Caco-2 (cell line): Measurements from ENCODE around the gene IP6K3. TPM values are rescaled to one million over a fixed set of nuclear protein-coding genes. Genes with fewer than 3 reads are reported as not detected.
A peak's percentile ranks its signal among the peaks of the same experiment; 100 is the strongest.

Experiments used
- BruUV-seq: library from RNA; stranded (reverse); fragments of 400-500 nt; replicated peaks from 2 replicates; lab custom pipeline; 2021; lab: Mats Ljungman, UMichigan
- CTCF ChIA-PET: fragments of 300-600 bp; sonication (Branson Sonifier 250); formaldehyde crosslinking; loops from one replicate; lab custom pipeline; 2022; ENCODE audit warnings: antibody characterized with exemption; lab: Charles Lee
- POLR2A ChIA-PET: fragments of 300-600 bp; sonication (Branson Sonifier 250); formaldehyde crosslinking; loops from one replicate; lab custom pipeline; 2022; ENCODE audit warnings: antibody characterized with exemption; lab: Charles Lee
- DNase-seq, 2 experiments: peaks; one replicate each; pipeline versions ENCODE4 v3.0.0 to v3.0.0-alpha.2; 2020 to 2022
- H3K27me3 ChIP-seq: replicated peaks from 2 replicates; pipeline ENCODE4 v1.6.0; 2011; ENCODE audit warnings: low read length; ENCODE audit not compliant: control insufficient read depth, insufficient read depth
- H3K36me3 ChIP-seq: 2 replicates; pipeline ENCODE4 v1.5.1; 2011; ENCODE audit warnings: low read length; ENCODE audit not compliant: control insufficient read depth, insufficient read depth
- H3K4me1 ChIP-seq: fragments of 250-450 bp; sonication (Bioruptor Pico); 2 replicates; pipeline ENCODE4 v1.5.1; 2020; ENCODE audit warnings: mild to moderate bottlenecking
- H3K4me3 ChIP-seq: 2 replicates; pipeline ENCODE4 v1.5.1; 2011; ENCODE audit warnings: low read depth, mild to moderate bottlenecking, control low read depth, low read length
- H3K9me3 ChIP-seq: fragments of 250-450 bp; sonication (Bioruptor Pico); 2 replicates; pipeline ENCODE4 v1.5.1; 2020; ENCODE audit warnings: mild to moderate bottlenecking, moderate library complexity
- H3K27ac Mint-ChIP-seq: one replicate; pipeline ENCODE4 v1.8.0; 2022; ENCODE audit warnings: mixed read lengths; ENCODE audit not compliant: unreplicated experiment
- H3K27me3 Mint-ChIP-seq: one replicate; pipeline ENCODE4 v1.8.0; 2022; ENCODE audit warnings: mixed read lengths; ENCODE audit not compliant: insufficient read depth, unreplicated experiment
- H3K36me3 Mint-ChIP-seq: one replicate; pipeline ENCODE4 v1.8.0; 2022; ENCODE audit warnings: mild to moderate bottlenecking, mixed read lengths; ENCODE audit not compliant: insufficient read depth, unreplicated experiment
- H3K4me1 Mint-ChIP-seq: one replicate; pipeline ENCODE4 v1.8.0; 2022; ENCODE audit warnings: low read depth, mixed read lengths; ENCODE audit not compliant: unreplicated experiment
- H3K4me3 Mint-ChIP-seq: one replicate; pipeline ENCODE4 v1.8.0; 2022; ENCODE audit warnings: mild to moderate bottlenecking, moderate library complexity, mixed read lengths; ENCODE audit not compliant: unreplicated experiment
- H3K9me3 Mint-ChIP-seq: one replicate; pipeline ENCODE4 v1.8.0; 2022; ENCODE audit warnings: mixed read lengths; ENCODE audit not compliant: unreplicated experiment
- intact Hi-C: fragments of 100-400 bp; cut with micrococcal nuclease; formaldehyde crosslinking; loops from one replicate; pipeline ENCODE4 v1.10.0; 2022; ENCODE audit not compliant: unreplicated experiment
- total RNA-seq: library from RNA; stranded (reverse); gene quantifications from 2 replicates; pipeline ENCODE4 v1.2.3, GENCODE V29; 2022
- TF ChIP-seq, protein P1 (sequence below), 2 experiments: fragments of 200-600 bp in 1 of 2; IDR thresholded peaks; 1 replicate in 1 of 2; 2 replicates in 1 of 2; pipeline versions ENCODE4 v1.5.1 to v1.8.0; 2011 to 2022; ENCODE audit warnings: antibody characterized with exemption in 1 of 2, control low read depth in 1 of 2, inconsistent platforms in 1 of 2, low read depth in 1 of 2, low read length in 1 of 2, mild to moderate bottlenecking in 1 of 2, moderate library complexity in 1 of 2; ENCODE audit not compliant: insufficient read depth in 1 of 2, severe bottlenecking in 1 of 2, unreplicated experiment in 1 of 2

IP6K3 gene
- total RNA-seq, 1 experiment from 2014 or later, result 0.45 TPM

DNA sequence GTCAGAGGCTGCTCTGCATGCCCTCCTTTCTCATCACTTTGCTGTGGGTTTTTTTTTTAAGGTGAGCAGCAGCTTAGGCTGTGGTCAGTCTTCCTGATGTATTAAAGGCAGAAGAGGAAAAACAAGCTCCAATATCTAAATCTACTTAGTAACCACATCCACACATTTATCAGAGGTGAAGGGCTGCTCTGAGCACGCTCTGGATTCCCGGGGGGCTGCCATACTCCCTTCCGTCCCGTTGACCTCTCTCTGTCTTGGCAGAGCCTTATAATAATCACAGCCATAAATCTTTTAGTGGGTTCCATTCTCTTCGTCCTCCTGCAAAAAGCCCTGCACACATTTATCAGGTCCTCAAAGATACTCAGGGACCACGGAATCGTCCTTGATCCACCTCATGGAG lies 44.9 kb upstream of the IP6K3 start:
- intact Hi-C loops, result no loop called here
- H3K4me3 ChIP-seq, result no peak overlapping the region
- no TSS peak for BruUV-seq
- H3K9me3 ChIP-seq, result no peaks in the 10 kb centered on the region
- ChIA-PET POLR2A (no interaction called here), CTCF (no interaction called here)
- H3K36me3 Mint-ChIP-seq, result no peaks in the 10 kb centered on the region
- H3K4me1 Mint-ChIP-seq, result no peaks in the 10 kb centered on the region
- no peaks in the 10 kb centered on the region for H3K9me3 Mint-ChIP-seq
- H3K4me3 Mint-ChIP-seq, result no peak overlapping the region
- H3K4me1 ChIP-seq, result peaks cover 15% of the 10 kb centered on the region
- peaks cover 4% of the 10 kb centered on the region for H3K27me3 Mint-ChIP-seq
- TF ChIP-seq, protein P1, sequence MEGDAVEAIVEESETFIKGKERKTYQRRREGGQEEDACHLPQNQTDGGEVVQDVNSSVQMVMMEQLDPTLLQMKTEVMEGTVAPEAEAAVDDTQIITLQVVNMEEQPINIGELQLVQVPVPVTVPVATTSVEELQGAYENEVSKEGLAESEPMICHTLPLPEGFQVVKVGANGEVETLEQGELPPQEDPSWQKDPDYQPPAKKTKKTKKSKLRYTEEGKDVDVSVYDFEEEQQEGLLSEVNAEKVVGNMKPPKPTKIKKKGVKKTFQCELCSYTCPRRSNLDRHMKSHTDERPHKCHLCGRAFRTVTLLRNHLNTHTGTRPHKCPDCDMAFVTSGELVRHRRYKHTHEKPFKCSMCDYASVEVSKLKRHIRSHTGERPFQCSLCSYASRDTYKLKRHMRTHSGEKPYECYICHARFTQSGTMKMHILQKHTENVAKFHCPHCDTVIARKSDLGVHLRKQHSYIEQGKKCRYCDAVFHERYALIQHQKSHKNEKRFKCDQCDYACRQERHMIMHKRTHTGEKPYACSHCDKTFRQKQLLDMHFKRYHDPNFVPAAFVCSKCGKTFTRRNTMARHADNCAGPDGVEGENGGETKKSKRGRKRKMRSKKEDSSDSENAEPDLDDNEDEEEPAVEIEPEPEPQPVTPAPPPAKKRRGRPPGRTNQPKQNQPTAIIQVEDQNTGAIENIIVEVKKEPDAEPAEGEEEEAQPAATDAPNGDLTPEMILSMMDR (IDR thresholded peaks at IDR 0.05; ENCODE audit: insufficient read depth in 1 of 2, low read depth in 1 of 2, low read length in 1 of 2, severe bottlenecking in 1 of 2, unreplicated experiment in 1 of 2), result no peak
- no peaks in the 10 kb centered on the region for H3K27me3 ChIP-seq
- no peak for DNase-seq
- no peaks in the 10 kb centered on the region for H3K36me3 ChIP-seq
- no peak overlapping the region for H3K27ac Mint-ChIP-seq

DNA sequence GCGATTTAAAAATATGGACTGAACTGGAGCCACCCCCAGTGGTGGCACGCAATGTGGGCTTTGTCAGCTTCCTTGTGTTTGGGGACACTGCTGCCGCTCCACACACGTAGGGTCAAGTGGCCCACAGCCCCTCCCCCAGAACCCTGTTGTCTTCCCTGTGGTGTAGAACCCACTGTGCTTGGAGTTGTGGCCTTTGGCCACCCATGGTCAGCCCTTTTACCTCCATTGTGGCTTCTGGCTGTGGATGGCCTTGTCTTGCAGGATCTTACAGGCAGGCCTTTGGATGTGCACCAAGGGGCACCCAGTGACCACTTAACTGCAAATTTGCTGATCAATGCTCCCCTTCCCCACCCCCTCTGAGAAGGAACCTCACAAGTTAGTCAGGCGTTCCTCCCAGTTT lies 44.2 kb upstream of the IP6K3 start:
- Mint-ChIP-seq H3K4me3 (no peak overlapping the region), H3K36me3 (no peaks in the 10 kb centered on the region), H3K4me1 (no peaks in the 10 kb centered on the region), H3K9me3 (no peaks in the 10 kb centered on the region), H3K27ac (no peak overlapping the region), H3K27me3 (peaks cover 4% of the 10 kb centered on the region)
- intact Hi-C loops, result no loop called here
- TF ChIP-seq, protein P1 (IDR thresholded peaks at IDR 0.05; ENCODE audit: insufficient read depth in 1 of 2, low read depth in 1 of 2, low read length in 1 of 2, severe bottlenecking in 1 of 2, unreplicated experiment in 1 of 2), result no peak
- no TSS peak for BruUV-seq
- H3K27me3 ChIP-seq, result no peaks in the 10 kb centered on the region
- no peak overlapping the region for H3K4me3 ChIP-seq
- ChIA-PET POLR2A (no interaction called here), CTCF (no interaction called here)
- H3K36me3 ChIP-seq, result no peaks in the 10 kb centered on the region
- peaks cover 15% of the 10 kb centered on the region for H3K4me1 ChIP-seq
- H3K9me3 ChIP-seq, result no peaks in the 10 kb centered on the region
- DNase-seq, result no peak

DNA sequence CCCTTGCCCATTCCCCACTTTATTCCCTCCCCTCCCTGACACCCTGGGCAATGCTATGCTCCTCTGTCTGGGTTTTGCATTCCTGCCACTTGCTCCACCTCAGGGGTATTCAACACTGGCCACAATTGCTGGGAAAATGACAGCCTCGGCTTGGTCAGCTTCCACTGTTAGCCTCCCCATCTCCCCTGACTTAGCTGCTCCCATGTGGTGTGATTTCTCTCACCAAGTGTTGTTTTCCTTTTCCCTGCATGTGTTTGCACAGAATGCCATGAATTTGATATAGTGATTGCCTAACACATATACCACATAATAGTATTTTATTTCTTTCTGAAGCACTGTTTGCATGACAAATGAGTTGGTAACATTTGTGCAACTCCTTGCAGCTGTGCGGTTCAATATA lies 43.7 kb upstream of the IP6K3 start:
- Histone ChIP-seq H3K4me3 (no peak overlapping the region), H3K4me1 (peaks cover 15% of the 10 kb centered on the region), H3K36me3 (no peaks in the 10 kb centered on the region), H3K27me3 (no peaks in the 10 kb centered on the region), H3K9me3 (no peaks in the 10 kb centered on the region)
- Mint-ChIP-seq H3K27ac (no peak overlapping the region), H3K27me3 (peaks cover 4% of the 10 kb centered on the region), H3K9me3 (no peaks in the 10 kb centered on the region), H3K4me1 (no peaks in the 10 kb centered on the region), H3K36me3 (no peaks in the 10 kb centered on the region), H3K4me3 (peak overlapping the region; percentile 29)
- DNase-seq, result no peak
- TF ChIP-seq, protein P1 (IDR thresholded peaks at IDR 0.05; ENCODE audit: insufficient read depth in 1 of 2, low read depth in 1 of 2, low read length in 1 of 2, severe bottlenecking in 1 of 2, unreplicated experiment in 1 of 2), result no peak
- BruUV-seq, result no TSS peak
- intact Hi-C loops, result no loop called here
- POLR2A ChIA-PET, result no interaction called here
- CTCF ChIA-PET, result no interaction called here
